GM21390 (cell line): ENCODE results near the gene SBSN.

ENCODE experiments used
- ATAC-seq: cut with Tn5 transposase; IDR thresholded peaks from one replicate; pipeline ENCODE4 v1.9.1; 2021; ENCODE audit not compliant: unreplicated experiment

Gene SBSN

GRCh38 chr19:35508129-35508528 is 20.0 kb downstream of the SBSN start:
- no peak for ATAC-seq

- no peak for ATAC-seq
Observed at GRCh38 chr19:35507561-35507960, 20.6 kb downstream of the SBSN start.

DNA sequence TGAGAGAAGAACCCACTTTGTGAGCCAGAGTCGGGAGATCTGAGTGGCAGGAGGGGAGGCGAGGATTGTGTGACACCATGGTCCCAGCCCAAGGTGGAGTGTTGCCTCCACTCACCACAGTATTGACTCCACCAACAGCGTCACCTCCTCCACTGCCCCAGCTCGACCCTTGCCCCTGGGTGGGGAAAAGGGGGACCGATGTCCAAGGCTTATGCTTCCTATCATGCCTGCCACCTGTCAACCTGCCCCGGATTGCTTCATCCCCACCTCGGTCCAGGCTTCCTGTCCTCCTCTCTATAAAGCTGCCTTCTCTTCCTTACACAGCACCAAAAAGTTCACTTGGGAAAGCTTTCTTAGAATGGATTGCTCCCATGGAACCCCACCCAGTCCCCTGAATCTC is 22.1 kb downstream of the SBSN start:
- no peak for ATAC-seq

DNA sequence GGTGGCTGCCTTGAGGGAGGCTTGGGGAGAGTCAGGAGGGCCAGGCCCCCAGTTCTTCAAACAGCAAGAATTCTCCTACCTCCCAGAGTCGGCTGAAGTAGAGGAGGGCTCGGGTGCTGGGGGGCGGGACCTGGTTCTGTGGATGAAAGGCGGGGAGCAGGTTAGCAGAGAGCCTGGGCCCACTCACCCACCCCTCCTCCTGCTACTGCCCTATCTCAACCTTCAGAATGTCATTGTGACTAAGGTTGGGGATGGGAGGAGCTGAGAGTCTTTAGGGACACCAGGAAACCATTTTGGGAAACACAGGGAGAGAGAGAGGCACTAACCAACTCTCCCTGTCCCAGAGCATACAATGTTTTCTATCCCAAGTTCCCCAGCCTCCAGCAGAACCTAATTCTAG is 25.4 kb downstream of the SBSN start:
- no peak for ATAC-seq

DNA sequence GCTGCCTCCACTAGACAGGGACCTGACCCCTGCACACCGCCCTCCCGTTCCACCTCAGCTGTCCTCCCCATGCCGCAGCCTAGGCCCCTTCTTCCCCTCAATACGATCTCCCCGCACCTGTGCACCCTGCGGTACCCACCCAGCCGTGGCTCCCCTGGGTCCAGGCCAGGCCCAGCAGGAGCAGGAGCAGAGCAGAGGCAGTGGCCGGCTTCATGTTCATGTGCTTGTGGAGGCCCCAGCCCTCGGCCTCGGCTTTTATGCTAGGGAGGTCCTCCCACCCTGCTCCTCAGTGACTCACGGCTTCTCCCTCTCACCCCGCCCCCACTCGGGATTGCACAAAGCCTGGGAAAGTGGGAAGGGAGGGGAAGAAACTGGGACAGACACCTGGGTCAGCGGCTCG is 26.4 kb downstream of the SBSN start:
- no peak for ATAC-seq

DNA sequence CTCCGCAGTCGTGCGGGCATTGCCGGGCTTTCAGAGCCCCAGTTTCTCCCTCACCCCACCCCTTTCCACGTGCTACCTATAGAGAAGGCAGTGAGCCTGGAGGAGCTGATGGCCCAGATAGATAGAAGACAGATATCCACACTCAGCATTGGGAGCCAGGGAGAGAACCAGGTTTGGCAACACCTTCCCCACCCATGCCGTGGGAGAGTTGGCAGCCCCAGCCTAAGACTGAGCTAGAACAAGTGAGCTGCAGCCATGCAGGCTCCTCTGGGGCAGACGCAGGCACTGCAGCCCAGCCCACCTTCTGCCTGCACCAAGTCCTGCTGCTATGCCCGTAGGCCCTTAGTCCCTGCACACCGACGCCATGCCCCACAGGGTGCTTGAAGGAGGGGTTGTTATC is 27.5 kb downstream of the SBSN start:
- ATAC-seq: no peak

DNA sequence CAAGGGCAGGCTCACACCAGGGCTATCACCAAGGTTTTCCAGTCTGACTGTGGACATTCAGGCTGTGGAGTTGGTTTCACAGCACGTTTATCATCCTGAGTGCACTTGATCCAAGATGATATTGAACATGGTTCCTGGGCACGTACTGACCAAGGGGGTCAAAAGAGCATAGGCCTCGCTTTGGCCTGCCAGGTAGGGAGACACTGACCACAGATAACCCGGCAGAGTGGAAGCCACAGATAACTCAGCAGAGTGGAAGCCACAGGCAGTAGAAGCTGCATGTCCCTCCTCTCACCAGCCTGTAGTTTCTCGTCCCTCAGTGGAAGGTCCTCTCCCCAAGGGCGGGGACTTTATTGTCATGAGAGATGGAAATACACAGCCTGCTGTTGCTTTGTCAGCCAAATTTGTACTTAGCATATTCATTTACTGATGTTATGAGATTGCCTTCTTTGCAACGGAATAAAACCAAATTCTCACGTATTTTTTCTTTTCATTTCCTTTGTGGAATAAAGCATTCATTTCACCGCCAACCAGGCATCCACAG is 29.1 kb downstream of the SBSN start:
- no peak for ATAC-seq

- ATAC-seq: no peak
Observed at GRCh38 chr19:35498220-35498619, 29.9 kb downstream of the SBSN start.

- ATAC-seq: no peak
Observed at GRCh38 chr19:35497406-35497805, 30.7 kb downstream of the SBSN start.

- no peak for ATAC-seq
Observed at GRCh38 chr19:35495107-35496064, 32.7 kb downstream of the SBSN start.

GRCh38 chr19:35493971-35494370 is 34.1 kb downstream of the SBSN start:
- ATAC-seq: no peak

- ATAC-seq: no peak
Observed at GRCh38 chr19:35491836-35492360, 36.2 kb downstream of the SBSN start.

DNA sequence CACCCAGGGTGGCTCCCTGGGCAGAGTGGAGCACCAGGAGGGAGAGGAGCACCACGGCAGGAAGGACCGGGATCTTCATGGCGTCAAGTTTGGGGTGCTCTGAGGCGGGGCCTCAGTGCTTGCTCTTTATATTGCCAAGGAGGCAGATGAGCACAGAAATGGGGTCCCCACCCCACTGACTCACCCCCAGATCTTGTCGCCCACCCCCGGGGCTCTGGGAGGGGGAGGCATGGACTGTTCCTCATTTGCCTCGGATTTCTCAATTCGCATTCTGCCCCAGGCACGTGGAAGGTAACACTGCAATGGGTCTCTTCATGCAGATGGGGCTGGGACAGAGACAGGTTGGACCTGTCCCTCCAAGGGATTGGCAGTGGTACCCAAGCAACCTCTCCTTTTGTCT is 37.7 kb downstream of the SBSN start, which contains the start of gene KRTDAP:
Gene KRTDAP (minus strand): TSS at position 101 of the 400 bp plus-strand sequence. CDS start 22 bp downstream, at position 79.
- no peak for ATAC-seq

- no peak for ATAC-seq
Observed at GRCh38 chr19:35488677-35489076, 39.4 kb downstream of the SBSN start.

GRCh38 chr19:35487656-35488182 is 40.4 kb downstream of the SBSN start:
- ATAC-seq: no peak

DNA sequence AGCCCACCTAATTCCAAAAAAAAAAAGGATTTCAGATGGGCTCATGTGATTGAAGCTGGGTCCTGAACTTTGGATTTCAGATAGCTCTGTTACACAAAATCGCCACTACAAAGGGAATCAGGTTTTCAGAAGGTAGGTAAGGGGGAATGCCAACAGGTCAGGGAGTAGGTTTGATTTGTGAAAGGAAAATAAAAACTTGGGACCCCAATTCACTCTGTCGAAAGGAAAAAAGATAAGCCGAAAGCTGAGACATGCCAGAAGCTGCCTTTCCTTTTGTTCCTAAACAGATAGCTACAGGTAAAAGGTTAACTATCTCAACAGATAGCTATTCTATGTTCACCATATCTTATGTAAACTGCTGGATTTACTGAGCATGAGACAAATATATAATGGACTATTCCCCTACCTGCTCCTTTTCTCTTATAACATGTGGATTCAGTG is 41.8 kb downstream of the SBSN start:
- no peak for ATAC-seq

- ATAC-seq: peak; percentile 66
Observed at GRCh38 chr19:35484252-35485036, 43.7 kb downstream of the SBSN start.

- ATAC-seq: no peak
Observed at GRCh38 chr19:35483089-35483488, 45.0 kb downstream of the SBSN start.

DNA sequence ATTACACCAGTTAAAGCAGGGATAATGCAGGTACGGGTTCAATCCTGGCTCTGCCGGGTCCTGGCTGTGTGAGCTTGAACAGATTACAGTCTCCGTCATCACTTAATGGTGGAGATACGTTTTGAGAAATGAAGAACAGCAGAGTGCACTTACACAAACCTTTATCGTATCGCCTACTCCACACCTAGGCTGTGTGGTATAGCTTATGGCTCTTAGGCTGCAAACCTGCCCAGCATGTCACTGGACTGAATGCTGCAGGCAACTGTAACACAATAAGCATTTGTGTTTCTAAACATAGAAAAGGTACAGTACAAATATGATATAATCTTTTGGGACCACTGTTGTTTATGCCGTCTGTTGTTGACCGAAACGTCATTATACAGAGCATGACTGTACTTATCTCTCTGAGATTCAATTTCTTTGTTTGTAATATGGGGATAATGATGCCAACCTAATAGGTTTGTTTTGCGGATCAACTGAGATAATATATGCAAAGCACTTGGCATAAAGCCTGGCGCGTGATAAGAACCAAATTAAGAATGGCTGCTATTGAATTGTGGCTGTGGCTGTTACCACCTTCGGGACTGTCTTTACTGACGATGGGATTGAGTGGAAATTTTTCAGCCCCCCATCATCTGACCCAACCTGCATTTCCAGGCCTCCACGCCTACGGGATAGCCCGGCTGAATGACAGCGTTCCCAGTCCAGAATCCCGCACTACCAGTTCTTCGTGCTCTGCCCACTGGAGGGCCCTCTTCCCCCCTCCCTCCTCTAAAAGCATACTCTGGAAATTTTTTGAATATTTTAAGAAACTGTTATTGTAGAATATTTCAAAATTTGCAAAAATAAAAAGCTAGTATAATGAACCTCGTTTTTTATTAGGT is 49.1 kb downstream of the SBSN start:
- no peak for ATAC-seq

GRCh38 chr19:35476149-35476548 is 52.0 kb downstream of the SBSN start:
- no peak for ATAC-seq
